AG09319 (cell line): ENCODE data around the gene LGALS9.
"Not testable (repeated sequence)": the region's sequence is repeated elsewhere in the genome, so short reads cannot be mapped to it uniquely, and the experiment has no call there.

Source experiments
- DNase-seq: peaks from one replicate; pipeline ENCODE4 v3.0.0-alpha.2; 2010; ENCODE audit warnings: low read depth; ENCODE audit errors: extremely low read depth
- TF ChIP-seq, protein P1 (sequence below): IDR thresholded peaks from 2 replicates; pipeline ENCODE4 v1.5.1; 2011; ENCODE audit warnings: low read depth, mild to moderate bottlenecking, inconsistent platforms, low read length, moderate library complexity

The LGALS9 gene

DNA sequence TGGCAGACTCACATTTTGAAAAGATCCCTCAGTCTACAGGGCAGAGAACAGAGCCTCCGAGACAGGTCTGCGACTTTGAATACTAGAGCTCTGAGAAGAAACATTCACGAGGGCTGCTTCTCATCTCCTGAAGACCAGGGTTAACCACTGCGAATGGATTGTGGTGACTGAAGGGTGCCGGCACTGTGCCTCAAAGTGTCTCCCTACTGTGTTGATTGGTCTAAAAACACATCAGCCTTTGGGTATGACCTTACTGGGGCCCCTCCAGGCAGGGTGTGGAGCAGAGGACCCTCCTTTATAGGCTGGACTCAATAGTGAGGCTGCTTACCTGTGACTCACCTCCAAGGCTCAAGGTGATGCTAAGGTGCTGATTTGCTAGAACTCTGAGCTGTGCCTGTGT lies 2.6 kb upstream of the LGALS9 start:
- DNase-seq: no peak
- TF ChIP-seq, protein P1, sequence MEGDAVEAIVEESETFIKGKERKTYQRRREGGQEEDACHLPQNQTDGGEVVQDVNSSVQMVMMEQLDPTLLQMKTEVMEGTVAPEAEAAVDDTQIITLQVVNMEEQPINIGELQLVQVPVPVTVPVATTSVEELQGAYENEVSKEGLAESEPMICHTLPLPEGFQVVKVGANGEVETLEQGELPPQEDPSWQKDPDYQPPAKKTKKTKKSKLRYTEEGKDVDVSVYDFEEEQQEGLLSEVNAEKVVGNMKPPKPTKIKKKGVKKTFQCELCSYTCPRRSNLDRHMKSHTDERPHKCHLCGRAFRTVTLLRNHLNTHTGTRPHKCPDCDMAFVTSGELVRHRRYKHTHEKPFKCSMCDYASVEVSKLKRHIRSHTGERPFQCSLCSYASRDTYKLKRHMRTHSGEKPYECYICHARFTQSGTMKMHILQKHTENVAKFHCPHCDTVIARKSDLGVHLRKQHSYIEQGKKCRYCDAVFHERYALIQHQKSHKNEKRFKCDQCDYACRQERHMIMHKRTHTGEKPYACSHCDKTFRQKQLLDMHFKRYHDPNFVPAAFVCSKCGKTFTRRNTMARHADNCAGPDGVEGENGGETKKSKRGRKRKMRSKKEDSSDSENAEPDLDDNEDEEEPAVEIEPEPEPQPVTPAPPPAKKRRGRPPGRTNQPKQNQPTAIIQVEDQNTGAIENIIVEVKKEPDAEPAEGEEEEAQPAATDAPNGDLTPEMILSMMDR: no peak

DNA sequence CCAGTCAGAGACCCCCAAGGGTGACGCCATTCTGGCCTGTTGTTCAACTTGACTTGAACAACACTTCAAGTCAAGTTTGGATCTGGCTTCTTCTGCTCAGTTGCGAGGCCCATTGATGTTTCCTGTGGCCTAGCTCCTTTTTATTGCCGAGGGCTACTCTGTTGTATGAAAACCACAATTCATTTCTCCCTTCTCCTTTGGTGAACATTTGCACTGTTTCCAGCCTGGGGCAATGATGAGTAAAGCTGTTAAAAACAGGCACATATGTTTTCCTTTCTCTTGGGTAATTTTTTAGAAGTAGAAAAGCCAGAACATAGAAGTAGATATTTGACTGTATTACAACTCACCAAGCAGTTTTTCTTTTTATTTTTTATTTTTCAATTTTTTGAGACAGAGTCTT lies 1.7 kb upstream of the LGALS9 start:
- peak; percentile 8 for DNase-seq

DNA sequence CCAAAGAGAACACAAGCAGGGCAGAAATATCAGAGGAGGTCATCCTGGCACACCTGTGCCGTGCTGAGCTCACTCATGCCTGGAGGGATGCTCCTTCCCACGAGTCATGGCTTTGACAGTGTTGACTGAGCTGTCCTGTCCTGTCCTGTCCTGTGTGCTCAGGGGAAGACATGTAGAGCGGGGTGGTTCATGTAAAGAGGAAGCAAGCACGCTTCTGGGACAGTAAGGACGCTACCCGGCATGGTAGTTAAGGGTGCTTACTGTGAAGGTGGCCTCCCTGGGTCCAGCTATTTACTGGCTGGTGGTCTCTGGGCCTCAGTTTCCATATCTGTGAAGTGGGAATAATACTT lies 398 bp downstream of the LGALS9 start:
- DNase-seq: no peak

DNA sequence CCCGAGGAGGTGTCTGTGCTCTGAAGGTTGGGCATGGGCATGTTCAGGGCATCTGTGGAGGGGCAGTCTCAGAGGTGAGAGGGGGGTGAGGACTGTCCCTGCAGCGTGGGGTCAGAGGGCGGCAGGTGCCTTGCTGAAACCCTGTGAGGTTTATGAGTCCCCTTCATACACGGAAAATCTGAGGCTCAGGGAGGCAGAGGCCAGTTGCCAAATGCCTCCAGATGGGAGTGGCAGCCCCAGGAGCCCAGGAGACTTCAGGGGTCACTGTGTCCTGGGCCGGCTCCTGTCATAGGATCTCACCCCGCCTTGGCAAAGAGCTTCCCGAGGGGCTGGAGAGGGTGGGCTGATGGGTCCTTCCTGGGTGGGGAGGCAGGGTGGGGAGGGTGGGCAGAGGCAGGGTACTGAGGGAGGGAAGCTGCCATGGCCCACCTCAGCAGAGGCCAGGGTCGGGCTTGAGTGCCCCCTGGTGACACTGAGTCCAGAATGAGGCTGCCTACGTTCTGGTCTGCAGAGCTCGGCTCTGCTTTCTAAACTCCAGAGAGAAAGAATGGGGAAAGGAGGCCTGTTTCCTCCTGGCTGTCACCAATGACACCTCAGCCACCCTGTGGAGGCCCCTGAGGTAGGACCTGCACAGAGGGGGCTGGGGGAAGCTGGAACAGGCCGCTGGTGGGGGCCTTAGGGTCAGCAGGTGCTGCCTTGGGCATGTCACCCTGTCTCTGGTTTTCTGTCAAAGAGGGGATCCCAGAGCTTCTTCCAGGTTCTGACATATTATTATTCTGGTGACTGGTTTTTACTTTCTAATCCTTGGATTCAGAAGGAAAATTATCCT lies 1.1 kb downstream of the LGALS9 start:
- no peak for DNase-seq
- TF ChIP-seq, protein P1: no peak

More for the DNA sequence above, 398 bp downstream of the LGALS9 start:
- TF ChIP-seq, protein P1: no peak

DNA sequence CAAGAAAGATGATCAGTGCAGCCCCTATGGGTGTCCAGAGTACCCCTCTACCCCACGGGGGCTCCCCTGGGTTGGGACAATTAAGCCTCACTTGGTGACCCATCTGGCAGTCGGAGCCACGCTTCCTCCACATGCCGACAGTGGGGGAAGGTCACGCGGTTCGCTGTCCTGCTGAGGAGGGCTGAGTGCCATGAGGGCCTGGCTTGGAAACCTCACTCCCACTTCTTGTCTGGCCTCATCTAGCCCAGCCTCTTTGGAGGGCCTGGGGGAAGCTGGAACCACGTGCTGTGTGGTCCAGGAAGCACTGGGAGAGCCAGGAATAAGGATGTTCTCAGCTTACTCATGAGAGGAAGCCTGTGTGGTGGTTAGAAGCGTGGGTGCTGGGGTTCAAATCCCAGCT lies 1.8 kb downstream of the LGALS9 start:
- not testable (repeated sequence) for DNase-seq

DNA sequence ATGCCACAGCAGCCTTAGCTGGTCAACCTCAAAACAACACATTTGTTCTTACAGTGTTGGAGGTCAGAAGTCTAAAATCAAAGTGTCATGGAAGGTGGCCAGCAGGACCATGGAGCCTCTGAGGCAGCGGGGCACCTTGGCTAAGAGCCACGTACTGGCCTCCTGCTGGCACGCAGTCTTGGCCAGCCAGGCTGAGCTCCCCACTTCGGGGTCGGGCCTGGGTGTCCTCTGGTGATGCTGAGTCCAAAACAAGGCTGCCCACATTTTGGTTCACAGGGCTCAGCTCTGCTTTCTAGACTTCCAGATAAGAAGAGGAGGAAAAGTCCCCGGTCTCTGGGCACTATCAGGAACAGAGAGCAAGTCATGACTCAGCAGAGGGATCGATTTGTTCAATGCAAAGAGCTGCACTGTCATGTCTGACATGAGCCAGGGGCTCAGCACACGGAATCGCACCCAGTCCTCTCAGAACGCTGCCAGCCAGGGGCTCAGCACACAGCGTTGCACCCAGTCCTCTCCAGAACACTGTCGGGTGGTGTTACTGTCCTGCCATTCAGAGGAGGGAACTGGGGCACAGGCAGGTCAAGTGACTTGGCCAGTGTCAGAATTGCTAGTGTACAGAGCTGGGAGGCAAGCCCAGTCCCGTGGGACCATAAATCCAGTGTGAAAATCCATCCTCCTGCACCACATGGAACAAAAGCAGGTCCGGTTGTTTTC lies 2.5 kb downstream of the LGALS9 start:
- no peak for DNase-seq
- TF ChIP-seq, protein P1: no peak

DNA sequence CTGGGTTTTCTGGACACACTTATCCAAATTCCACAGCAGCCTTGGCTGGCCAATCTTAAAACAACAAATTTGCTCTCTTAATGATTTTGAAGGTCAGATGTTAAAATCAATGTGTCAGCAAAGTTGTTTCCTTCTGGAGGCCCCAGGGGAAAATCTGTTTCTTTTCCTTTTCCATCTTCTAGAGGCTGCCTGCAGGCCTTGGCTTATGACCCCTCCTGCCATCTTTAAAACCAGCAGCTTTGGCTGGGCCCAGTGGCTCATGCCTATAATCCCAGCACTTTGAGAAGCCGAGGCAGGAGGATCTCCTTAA lies 3.0 kb downstream of the LGALS9 start:
- TF ChIP-seq, protein P1: no peak
- no peak for DNase-seq

DNA sequence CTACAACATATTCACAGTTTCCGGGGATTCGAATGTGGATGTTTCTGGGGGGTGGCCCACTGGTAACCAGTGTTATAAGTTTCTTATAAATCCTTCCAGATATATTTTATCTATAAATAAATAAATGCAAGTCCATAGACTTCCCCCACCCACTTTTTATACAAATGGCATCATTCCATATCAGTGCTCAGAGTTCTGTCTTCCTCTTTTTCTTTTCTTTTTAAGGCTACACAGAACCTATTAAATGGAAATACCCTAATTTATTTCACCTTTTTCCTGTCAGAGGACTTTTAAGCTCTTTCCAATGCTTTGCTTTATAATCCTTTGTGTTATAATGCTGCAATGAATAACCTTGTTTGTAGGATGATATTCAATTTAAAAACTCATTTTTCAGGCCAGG lies 3.8 kb downstream of the LGALS9 start:
- no peak for DNase-seq
- TF ChIP-seq, protein P1: no peak
